ENCODE data around the gene TBC1D10A.
"Not testable (repeated sequence)": the region's sequence is repeated elsewhere in the genome, so short reads cannot be mapped to it uniquely, and the experiment has no call there.

The TBC1D10A gene

GRCh38 chr22:30347255-30347892 is 20.6 kb upstream of the TBC1D10A start:
- DNase-seq (ENCODE audit: low spot score) = no peak

- no peak for DNase-seq (ENCODE audit: low spot score)
Measured at GRCh38 chr22:30344447-30345200, 17.9 kb upstream of the TBC1D10A start.

GRCh38 chr22:30340911-30341685 is 14.4 kb upstream of the TBC1D10A start:
- DNase-seq (ENCODE audit: low spot score) = no peak

- DNase-seq (ENCODE audit: low spot score) = no peak
Measured at GRCh38 chr22:30338802-30339201, 12.1 kb upstream of the TBC1D10A start.

GRCh38 chr22:30338341-30338740 is 11.6 kb upstream of the TBC1D10A start:
- not testable (repeated sequence) for DNase-seq (ENCODE audit: low spot score)

- no peak for DNase-seq (ENCODE audit: low spot score)
Measured at GRCh38 chr22:30337461-30337778, 10.7 kb upstream of the TBC1D10A start.

- DNase-seq (ENCODE audit: low spot score) = no peak
Measured at GRCh38 chr22:30336752-30337460, 10.2 kb upstream of the TBC1D10A start.

- DNase-seq (ENCODE audit: low spot score) = no peak
Measured at GRCh38 chr22:30335236-30335635, 8.5 kb upstream of the TBC1D10A start.

GRCh38 chr22:30334646-30335045 is 7.9 kb upstream of the TBC1D10A start:
- no peak for DNase-seq (ENCODE audit: low spot score)

- DNase-seq (ENCODE audit: low spot score) = no peak
Measured at GRCh38 chr22:30333707-30334087, 7.0 kb upstream of the TBC1D10A start.

GRCh38 chr22:30332994-30333706 is 6.4 kb upstream of the TBC1D10A start:
- no peak for DNase-seq (ENCODE audit: low spot score)

GRCh38 chr22:30332551-30332950 is 5.8 kb upstream of the TBC1D10A start:
- DNase-seq (ENCODE audit: low spot score) = no peak

GRCh38 chr22:30328466-30329049 is 1.8 kb upstream of the TBC1D10A start:
- DNase-seq (ENCODE audit: low spot score) = no peak

- DNase-seq (ENCODE audit: low spot score) = peak; percentile 58
Measured at GRCh38 chr22:30327864-30328345, 1.2 kb upstream of the TBC1D10A start.

- DNase-seq (ENCODE audit: low spot score) = peak; percentile 59
Measured at GRCh38 chr22:30326255-30326705, 461 bp downstream of the TBC1D10A start.

- no peak for DNase-seq (ENCODE audit: low spot score)
Measured at GRCh38 chr22:30325724-30326254, 952 bp downstream of the TBC1D10A start.

- no peak for DNase-seq (ENCODE audit: low spot score)
Measured at GRCh38 chr22:30325065-30325720, 1.5 kb downstream of the TBC1D10A start.

- DNase-seq (ENCODE audit: low spot score) = no peak
Measured at GRCh38 chr22:30324014-30324730, 2.6 kb downstream of the TBC1D10A start.

- DNase-seq (ENCODE audit: low spot score) = no peak
Measured at GRCh38 chr22:30323246-30323645, 3.5 kb downstream of the TBC1D10A start.

GRCh38 chr22:30321461-30321860 is 5.3 kb downstream of the TBC1D10A start:
- no peak for DNase-seq (ENCODE audit: low spot score)

Measured in HuH-7 (cell line).